ENCODE results near the gene NFATC3. TPM values are rescaled to one million over a fixed set of nuclear protein-coding genes. Genes with fewer than 3 reads are reported as not detected.

Gene NFATC3
- total RNA-seq, 2 donors from 2014 or later = 15.5 to 19.5 TPM

- TF ChIP-seq CTCF (IDR thresholded peaks at IDR 0.05) (no peak), POLR2A (IDR thresholded peaks at IDR 0.05) (no peak)
- no peaks in the 10 kb centered on the region for H3K9me3 ChIP-seq
- ATAC-seq = no peak
- no peak overlapping the region for H3K27ac ChIP-seq
- intact Hi-C loops (cut with DNase I) = no loop called here
- H3K36me3 ChIP-seq (replicated peaks in 1 of 2; ENCODE audit: insufficient read depth in 1 of 2, low read depth in 2 of 2) = peaks cover 0 to 4% of the 10 kb centered on the region in 2 donors
- no peak for DNase-seq
- no peaks in the 10 kb centered on the region for H3K27me3 ChIP-seq
- H3K4me3 ChIP-seq = no peak overlapping the region
- WGBS, 2 donors = 81 to 85% methylated on average over 9 to 14 of the region's 14 CpGs
- H3K4me1 ChIP-seq = peaks cover 7% of the 10 kb centered on the region
These were observed 14.2 kb upstream of the NFATC3 start for GRCh38 chr16:68070806-68071517.

- DNase-seq (no peak), ATAC-seq (no peak)
- Histone ChIP-seq H3K9me3 (no peaks in the 10 kb centered on the region), H3K27me3 (no peaks in the 10 kb centered on the region), H3K27ac (no peak overlapping the region), H3K36me3 (replicated peaks in 1 of 2; ENCODE audit: insufficient read depth in 1 of 2, low read depth in 2 of 2) (peaks cover 0 to 6% of the 10 kb centered on the region in 2 donors), H3K4me1 (peaks cover 7% of the 10 kb centered on the region), H3K4me3 (no peak overlapping the region)
- TF ChIP-seq POLR2A (IDR thresholded peaks at IDR 0.05) (no peak), CTCF (IDR thresholded peaks at IDR 0.05) (no peak)
- WGBS, 2 donors = 88 to 94% methylated on average over 1 of the region's 1 CpG
- intact Hi-C loops (cut with DNase I) = no loop called here
These were observed 13.7 kb upstream of the NFATC3 start for GRCh38 chr16:68071518-68071901.

- peaks cover 7% of the 10 kb centered on the region for H3K4me1 ChIP-seq
- ATAC-seq (no peak), DNase-seq (no peak)
- H3K36me3 ChIP-seq (replicated peaks in 1 of 2; ENCODE audit: insufficient read depth in 1 of 2, low read depth in 2 of 2) = peaks cover 0 to 6% of the 10 kb centered on the region in 2 donors
- H3K4me3 ChIP-seq = no peak overlapping the region
- TF ChIP-seq CTCF (IDR thresholded peaks at IDR 0.05) (no peak), POLR2A (IDR thresholded peaks at IDR 0.05) (no peak)
- H3K9me3 ChIP-seq = no peaks in the 10 kb centered on the region
- no peaks in the 10 kb centered on the region for H3K27me3 ChIP-seq
- H3K27ac ChIP-seq = no peak overlapping the region
- WGBS, 2 donors = 71 to 82% methylated on average over 6 to 9 of the region's 9 CpGs
- intact Hi-C loops (cut with DNase I) = no loop called here
These were observed 13.0 kb upstream of the NFATC3 start for GRCh38 chr16:68072038-68072695.

DNA sequence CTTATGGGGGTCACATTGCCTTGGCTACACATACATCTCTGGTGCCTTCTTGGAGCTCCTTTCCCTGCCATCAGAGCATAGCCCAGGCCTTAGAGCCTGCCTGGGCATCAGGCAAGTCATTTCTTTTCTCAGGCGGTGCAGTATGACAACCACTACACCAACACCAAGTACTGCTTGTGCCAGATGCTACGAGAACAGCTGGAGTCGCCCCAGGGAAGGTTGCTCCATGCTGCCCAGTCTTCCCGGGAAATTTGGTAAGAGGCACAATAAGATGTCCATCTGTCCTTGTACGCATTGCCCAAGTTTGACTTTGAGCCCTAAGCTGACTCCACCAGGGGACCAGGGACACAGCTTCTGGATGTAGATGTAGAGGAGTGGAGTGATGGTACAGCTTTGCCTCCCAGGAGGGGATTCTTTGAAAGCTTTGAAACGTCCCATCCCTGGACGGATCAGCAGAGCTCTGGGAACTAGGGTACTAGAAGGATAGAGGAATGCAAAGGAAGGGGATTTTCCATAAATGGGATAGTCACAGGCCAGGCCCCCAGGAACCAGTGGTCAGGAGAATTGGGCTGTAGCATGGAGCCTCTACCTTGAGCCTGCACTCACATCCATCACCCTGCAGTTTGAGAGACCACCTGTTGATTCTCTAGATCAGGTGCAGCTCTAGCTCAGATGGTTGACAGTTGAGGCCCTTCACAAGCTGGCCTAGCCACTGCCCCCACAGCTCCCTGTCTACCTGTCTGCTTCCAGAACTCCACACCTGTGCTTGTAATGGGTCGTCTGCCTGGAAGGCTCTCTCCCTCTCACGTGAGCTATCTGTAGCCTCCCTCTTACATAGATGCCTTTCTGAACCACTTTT is 11.0 kb upstream of the NFATC3 start:
- H3K9me3 ChIP-seq = no peaks in the 10 kb centered on the region
- ATAC-seq (no peak), DNase-seq (no peak)
- TF ChIP-seq CTCF (IDR thresholded peaks at IDR 0.05) (no peak), POLR2A (IDR thresholded peaks at IDR 0.05) (no peak)
- no peak overlapping the region for H3K27ac ChIP-seq
- WGBS, 2 donors = 88% methylated on average over 5 to 9 of the region's 9 CpGs
- intact Hi-C loops (cut with DNase I) = no loop called here
- no peak overlapping the region for H3K4me3 ChIP-seq
- H3K36me3 ChIP-seq (replicated peaks in 1 of 2; ENCODE audit: insufficient read depth in 1 of 2, low read depth in 2 of 2) = peaks cover 0 to 6% of the 10 kb centered on the region in 2 donors
- H3K4me1 ChIP-seq = peaks cover 7% of the 10 kb centered on the region
- H3K27me3 ChIP-seq = no peaks in the 10 kb centered on the region

Data from body of pancreas (tissue), 4 donors.